ENCODE results near the gene MSI2. TPM values are rescaled to one million over a fixed set of nuclear protein-coding genes. Genes with fewer than 3 reads are reported as not detected.

MSI2 gene
- total and polyA plus RNA-seq, 5 experiments from 2014 or later: 2.5 to 136 (median 4.9) TPM

DNA sequence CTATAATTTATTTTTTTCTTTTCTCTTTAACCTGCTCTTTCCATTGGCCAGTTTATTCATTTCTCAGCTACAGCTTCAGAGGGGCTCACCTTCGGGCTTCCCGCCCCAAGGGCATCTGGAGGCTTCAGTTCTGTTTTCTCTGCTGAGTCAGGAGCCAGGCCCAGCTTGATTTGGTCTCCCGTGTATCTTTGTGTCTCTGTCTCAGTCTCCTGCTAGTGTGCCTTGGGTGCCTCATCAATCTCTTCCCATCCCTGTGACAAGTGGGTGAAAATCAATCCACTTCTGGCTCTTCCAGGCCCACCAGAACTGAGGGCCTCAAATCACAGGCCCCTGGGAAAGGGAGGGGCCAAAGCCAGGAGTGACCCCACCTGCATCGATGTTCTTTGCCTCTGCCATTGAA is 416.6 kb downstream of the MSI2 start:
- no peaks in the 10 kb centered on the region for H3K9me3 Mint-ChIP-seq
- DNase-seq (no peak), ATAC-seq (no peak)
- peak overlapping the region; percentile 86 to 96 (median 94) for H3K27ac Mint-ChIP-seq
- H3K4me3 Mint-ChIP-seq: peak overlapping the region in 7 of 10 donors; percentile 19 to 88 (median 60)
- H3K36me3 Mint-ChIP-seq: peaks cover 0 to 23% (median 3%) of the 10 kb centered on the region in 3 donors
- no peaks in the 10 kb centered on the region for H3K27me3 Mint-ChIP-seq
- POLR2A ChIA-PET: interaction anchor here (0.5 to 3.1 kb wide), 3 partner anchors 12 to 954 kb away, joined by 5 to 34 read pairs (median 10); no protein-coding TSS in a partner anchor
- peaks cover 24 to 52% (median 50%) of the 10 kb centered on the region in 4 donors for H3K4me1 Mint-ChIP-seq

DNA sequence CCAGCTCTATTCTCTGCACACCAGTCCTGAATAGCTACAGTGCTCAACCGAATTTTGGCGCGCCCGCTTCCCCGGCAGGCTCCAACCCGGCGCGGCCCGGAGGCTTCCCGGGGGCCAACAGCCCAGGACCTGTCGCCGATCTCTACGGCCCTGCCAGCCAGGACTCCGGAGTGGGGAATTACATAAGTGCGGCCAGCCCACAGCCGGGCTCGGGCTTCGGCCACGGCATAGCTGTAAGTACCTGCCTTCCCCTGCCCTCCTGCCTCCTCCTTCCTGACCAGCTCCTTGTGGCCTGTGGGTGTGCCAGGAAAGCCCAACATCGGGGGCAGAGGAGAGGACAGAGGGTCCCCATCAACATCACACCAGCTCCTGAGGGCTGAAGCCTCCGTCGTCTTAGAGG is 418.6 kb downstream of the MSI2 start:
- Mint-ChIP-seq H3K4me1 (peaks cover 27 to 41% (median 38%) of the 10 kb centered on the region in 4 donors), H3K9me3 (no peaks in the 10 kb centered on the region), H3K27me3 (no peaks in the 10 kb centered on the region), H3K4me3 (no peak overlapping the region), H3K27ac (peak overlapping the region in 6 of 10 donors; percentile 26 to 43 (median 30)), H3K36me3 (peaks cover 0 to 23% (median 3%) of the 10 kb centered on the region in 3 donors)
- DNase-seq: no peak
- ATAC-seq: no peak
- POLR2A ChIA-PET: no interaction called here

DNA sequence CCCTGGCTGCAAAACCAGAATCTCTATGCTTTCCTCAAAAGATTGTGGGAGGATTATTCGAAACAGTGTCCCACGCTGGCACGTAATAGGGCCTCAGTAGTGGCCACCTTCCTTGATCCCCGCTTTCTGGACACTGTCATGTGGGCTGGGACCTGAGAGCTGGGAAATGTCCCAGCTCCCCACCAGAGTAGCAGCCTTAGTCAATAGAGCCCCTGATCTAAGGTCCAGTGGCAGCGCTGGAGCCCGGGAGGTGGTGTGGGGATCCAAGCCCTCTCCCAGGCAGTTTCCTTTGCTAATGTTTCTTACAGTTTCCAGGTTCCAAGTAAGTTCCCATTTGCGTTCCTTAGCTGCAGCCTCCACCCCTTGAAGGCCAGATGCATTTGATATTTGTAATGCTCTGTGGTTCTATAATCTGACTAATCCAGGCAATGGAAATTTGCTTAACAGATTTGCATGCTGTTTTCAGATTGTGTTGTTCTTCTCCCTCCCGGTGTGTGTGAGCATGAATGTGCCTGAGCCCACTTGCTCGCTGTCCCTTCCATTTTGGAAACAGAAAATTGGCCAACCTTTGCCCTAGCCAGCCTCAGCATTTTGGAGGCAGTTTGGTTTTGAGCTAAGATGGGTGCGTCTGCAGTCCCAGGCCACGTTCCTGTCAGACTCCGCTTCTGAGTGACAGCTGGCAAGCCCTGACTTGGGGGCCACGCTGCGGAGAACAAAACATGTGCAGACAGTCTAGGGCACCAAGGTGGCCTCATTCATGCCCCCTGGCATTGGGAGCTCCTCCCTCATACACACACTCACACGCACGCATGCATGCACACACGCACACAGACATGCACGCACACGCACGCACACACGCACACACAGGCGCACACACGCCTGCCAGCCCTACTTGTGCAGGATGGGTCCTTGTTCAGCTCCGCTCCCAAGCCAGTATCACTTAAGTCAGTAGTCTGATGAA is 419.4 kb downstream of the MSI2 start:
- H3K27ac Mint-ChIP-seq: peak overlapping the region in 7 of 10 donors; percentile 28 to 80 (median 60)
- peaks cover 24 to 32% (median 30%) of the 10 kb centered on the region in 4 donors for H3K4me1 Mint-ChIP-seq

DNA sequence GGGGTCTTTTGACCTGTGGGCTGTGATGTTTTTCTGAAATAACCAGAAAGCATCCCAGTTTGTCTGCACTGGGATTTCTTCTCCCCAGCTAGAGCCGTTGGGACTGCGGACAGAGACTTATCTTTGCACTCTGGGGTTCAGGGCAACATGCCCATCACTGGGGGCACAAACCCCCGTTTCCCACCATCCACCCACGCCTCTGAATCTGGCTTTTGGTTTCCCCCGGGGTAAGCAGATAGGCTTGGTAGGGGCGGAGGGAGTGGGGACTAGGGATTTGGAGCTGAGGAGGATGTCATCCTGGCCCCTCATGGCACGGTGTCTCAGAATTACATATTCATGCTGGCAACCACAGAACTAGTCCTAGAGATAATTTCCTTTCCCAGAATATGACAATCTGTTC is 420.2 kb downstream of the MSI2 start:
- ATAC-seq (no peak), DNase-seq (no peak)
- POLR2A ChIA-PET: no interaction called here
- H3K27ac Mint-ChIP-seq: peak overlapping the region in 4 of 10 donors; percentile 43 to 88 (median 58)
- H3K36me3 Mint-ChIP-seq: peaks cover 0 to 23% (median 3%) of the 10 kb centered on the region in 3 donors
- H3K9me3 Mint-ChIP-seq: no peaks in the 10 kb centered on the region
- peak overlapping the region in 1 of 10 donors; percentile 24 for H3K4me3 Mint-ChIP-seq
- peaks cover 19 to 24% (median 22%) of the 10 kb centered on the region in 4 donors for H3K4me1 Mint-ChIP-seq
- H3K27me3 Mint-ChIP-seq: no peaks in the 10 kb centered on the region

More for the DNA sequence above, 419.4 kb downstream of the MSI2 start:
- Mint-ChIP-seq H3K9me3 (no peaks in the 10 kb centered on the region), H3K27me3 (no peaks in the 10 kb centered on the region), H3K4me3 (peak overlapping the region in 1 of 10 donors; percentile 4), H3K36me3 (peaks cover 0 to 23% (median 3%) of the 10 kb centered on the region in 3 donors)
- DNase-seq (no peak), ATAC-seq (no peak)
- POLR2A ChIA-PET: no interaction called here

DNA sequence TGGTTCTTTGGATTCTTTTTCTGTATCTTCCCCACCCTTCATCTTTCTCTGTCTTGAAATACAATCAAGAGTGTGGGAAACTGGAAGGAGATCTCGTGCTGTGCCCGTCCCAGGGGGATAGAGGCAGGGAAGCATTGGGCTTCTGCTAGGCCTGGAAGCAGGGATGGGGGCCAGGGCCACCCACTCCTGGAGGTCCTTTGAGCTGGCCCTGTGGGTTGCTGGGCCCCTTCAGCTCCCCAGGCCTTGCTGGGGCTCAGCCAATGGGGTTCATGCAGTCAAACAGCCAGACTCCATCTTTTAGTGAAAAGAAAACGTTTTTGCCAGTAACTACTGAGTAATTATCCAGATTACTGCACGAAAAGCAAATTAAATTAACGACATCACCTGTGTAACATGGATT is 421.0 kb downstream of the MSI2 start:
- Mint-ChIP-seq H3K9me3 (no peaks in the 10 kb centered on the region), H3K27me3 (no peaks in the 10 kb centered on the region), H3K4me3 (no peak overlapping the region), H3K36me3 (peaks cover 0 to 25% (median 3%) of the 10 kb centered on the region in 3 donors), H3K4me1 (peaks cover 14 to 17% (median 16%) of the 10 kb centered on the region in 4 donors), H3K27ac (peak overlapping the region in 8 of 10 donors; percentile 9 to 75 (median 47))
- no peak for DNase-seq
- ATAC-seq: no peak
- POLR2A ChIA-PET: no interaction called here

DNA sequence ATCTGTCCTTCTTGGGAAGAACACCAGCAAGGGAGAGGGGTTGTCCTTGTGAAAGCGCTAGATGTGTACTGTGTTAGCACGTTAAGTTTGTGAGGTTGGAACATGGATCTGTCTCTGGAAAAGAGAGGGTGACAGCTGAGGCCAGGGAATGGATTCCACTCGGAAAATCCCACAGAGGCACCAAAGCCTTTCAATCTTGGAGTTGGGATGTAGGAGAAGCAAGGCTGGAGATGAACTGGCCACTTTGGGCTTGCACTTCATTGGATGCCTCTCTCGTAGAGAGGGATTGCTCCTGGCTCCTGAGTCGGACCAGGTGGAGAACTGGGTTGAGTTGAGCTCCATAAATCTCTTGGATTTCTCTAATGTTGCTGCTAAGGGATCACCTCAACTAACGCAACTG is 421.5 kb downstream of the MSI2 start:
- H3K4me3 Mint-ChIP-seq: no peak overlapping the region
- POLR2A ChIA-PET: no interaction called here
- no peak for DNase-seq

DNA sequence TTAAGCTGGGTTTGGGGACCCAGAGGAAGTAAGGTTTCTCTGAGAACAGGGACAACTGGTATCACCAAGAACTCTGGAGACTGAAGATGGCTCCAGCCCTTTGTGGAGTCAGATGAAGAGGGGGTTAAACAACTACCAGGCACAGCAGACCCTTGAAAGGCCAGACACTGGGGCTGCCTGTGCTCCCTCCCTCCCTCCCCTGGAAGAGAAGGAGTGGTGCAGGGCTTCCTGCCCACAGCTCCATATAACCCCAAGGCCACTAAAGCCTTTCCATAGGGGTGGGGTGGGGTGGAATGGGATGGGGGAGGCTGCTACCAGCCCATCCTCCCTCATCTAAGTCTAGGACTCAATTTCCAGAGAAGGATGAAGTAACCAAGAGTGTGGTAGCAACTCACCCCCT is 422.1 kb downstream of the MSI2 start:
- Mint-ChIP-seq H3K9me3 (no peaks in the 10 kb centered on the region), H3K4me1 (peaks cover 5 to 8% (median 6%) of the 10 kb centered on the region in 4 donors), H3K36me3 (peaks cover 5 to 35% (median 8%) of the 10 kb centered on the region in 3 donors), H3K27ac (peak overlapping the region in 1 of 10 donors; percentile 59), H3K4me3 (no peak overlapping the region), H3K27me3 (no peaks in the 10 kb centered on the region)
- DNase-seq (no peak), ATAC-seq (no peak)
- POLR2A ChIA-PET: no interaction called here

More for the DNA sequence above, 421.5 kb downstream of the MSI2 start:
- Mint-ChIP-seq H3K4me1 (peaks cover 8 to 12% (median 10%) of the 10 kb centered on the region in 4 donors), H3K9me3 (no peaks in the 10 kb centered on the region), H3K36me3 (peaks cover under 1 to 29% (median 3%) of the 10 kb centered on the region in 3 donors), H3K27ac (peak overlapping the region in 3 of 10 donors; percentile 6 to 57 (median 27)), H3K27me3 (no peaks in the 10 kb centered on the region)
- ATAC-seq: no peak

DNA sequence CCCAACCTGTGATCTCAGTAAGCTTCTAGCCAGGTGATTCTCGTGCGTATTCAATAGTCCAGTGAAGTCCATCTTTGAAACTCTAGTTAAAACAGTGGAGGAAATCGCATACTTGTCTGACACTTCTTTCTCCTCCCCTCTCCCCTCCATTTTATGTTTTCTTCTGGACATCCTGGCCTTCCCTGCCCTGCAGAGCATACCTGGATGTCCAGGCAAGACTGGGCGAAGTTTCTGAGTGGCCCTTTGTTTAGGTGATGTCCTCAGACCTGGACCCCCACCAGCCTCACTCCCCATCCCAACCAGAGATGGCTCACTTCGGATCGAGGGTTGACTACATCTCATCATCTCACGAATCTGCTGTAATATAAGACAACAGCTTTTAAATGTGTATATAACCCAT is 423.0 kb downstream of the MSI2 start:
- peaks cover 5 to 40% (median 9%) of the 10 kb centered on the region in 3 donors for H3K36me3 Mint-ChIP-seq
- no peak overlapping the region for H3K4me3 Mint-ChIP-seq
- no peaks in the 10 kb centered on the region for H3K27me3 Mint-ChIP-seq
- peaks cover 3 to 7% (median 4%) of the 10 kb centered on the region in 4 donors for H3K4me1 Mint-ChIP-seq
- no peak for ATAC-seq
- H3K9me3 Mint-ChIP-seq: no peaks in the 10 kb centered on the region
- peak overlapping the region in 4 of 10 donors; percentile 13 to 65 (median 46) for H3K27ac Mint-ChIP-seq
- POLR2A ChIA-PET: no interaction called here
- no peak for DNase-seq

DNA sequence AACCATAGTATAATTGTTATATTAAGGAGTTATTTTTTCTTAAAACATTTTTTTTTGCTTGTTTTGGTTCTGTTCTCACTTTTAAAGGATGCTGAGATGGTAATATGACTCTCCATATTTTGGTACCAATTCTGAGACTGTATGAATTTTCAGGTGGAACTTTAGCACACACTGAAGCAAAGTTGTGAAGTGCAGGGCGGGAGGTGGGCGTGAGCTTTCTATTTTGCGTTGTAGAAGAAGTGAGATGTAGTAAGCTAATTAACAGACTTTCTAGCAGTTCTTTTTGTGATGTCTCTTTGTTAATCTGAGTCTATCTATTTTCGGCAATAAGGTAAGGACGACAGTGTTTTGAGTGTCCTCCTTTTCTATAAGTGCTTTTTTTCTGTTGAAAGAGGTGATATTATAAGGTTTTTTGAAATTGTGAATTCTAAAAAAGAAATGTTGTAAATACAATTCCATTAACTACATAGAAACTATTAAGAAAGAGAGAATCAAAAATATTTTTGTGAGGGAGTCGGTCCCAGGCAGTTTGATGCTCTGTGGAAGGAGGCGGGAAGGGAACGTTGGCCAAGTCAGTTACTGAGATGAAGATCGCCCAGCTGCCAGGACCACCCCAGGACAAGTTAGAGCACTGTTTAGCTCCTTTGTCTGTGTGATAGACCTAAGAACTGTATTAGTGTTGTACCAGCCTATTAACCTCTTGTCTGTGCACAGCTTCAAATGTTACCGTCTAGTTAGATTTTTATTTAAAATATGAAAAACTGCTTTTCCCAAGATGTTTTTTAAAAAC is 423.8 kb downstream of the MSI2 start:
- Mint-ChIP-seq H3K27ac (peak overlapping the region in 4 of 10 donors; percentile 2 to 65 (median 28)), H3K9me3 (no peaks in the 10 kb centered on the region), H3K36me3 (peaks cover 5 to 44% (median 14%) of the 10 kb centered on the region in 3 donors), H3K27me3 (no peaks in the 10 kb centered on the region), H3K4me1 (peaks cover 2 to 5% (median 2%) of the 10 kb centered on the region in 4 donors), H3K4me3 (no peak overlapping the region)
- DNase-seq (no peak), ATAC-seq (no peak)
- POLR2A ChIA-PET: no interaction called here

DNA sequence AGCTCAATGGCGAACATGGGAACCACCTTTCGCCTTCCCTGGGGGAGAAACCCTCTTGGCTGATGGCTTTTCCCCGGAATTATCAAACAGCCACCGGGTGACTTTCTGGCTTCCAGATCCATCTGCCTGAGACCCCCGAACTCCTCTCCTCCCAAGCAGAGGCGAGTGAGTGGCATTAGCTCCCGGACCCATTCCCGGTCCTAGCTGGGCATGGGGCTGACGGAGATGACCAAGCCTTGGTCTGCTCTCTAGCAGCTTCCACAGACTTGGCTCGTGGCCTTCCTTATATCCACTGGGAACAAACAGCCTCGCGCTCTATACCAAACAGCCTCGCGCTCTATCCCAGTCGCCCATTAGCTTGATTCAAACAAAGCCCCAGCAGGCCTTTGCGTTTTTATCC is 426.4 kb downstream of the MSI2 start:
- no peak for ATAC-seq
- H3K4me3 Mint-ChIP-seq: no peak overlapping the region
- H3K4me1 Mint-ChIP-seq: peaks cover 0 to 6% (median 2%) of the 10 kb centered on the region in 4 donors
- POLR2A ChIA-PET: no interaction called here
- peaks cover 0 to 2% (median 0%) of the 10 kb centered on the region in 9 donors for H3K9me3 Mint-ChIP-seq
- DNase-seq: no peak
- no peak overlapping the region for H3K27ac Mint-ChIP-seq
- peaks cover 5 to 22% (median 13%) of the 10 kb centered on the region in 3 donors for H3K36me3 Mint-ChIP-seq
- H3K27me3 Mint-ChIP-seq: no peaks in the 10 kb centered on the region

DNA sequence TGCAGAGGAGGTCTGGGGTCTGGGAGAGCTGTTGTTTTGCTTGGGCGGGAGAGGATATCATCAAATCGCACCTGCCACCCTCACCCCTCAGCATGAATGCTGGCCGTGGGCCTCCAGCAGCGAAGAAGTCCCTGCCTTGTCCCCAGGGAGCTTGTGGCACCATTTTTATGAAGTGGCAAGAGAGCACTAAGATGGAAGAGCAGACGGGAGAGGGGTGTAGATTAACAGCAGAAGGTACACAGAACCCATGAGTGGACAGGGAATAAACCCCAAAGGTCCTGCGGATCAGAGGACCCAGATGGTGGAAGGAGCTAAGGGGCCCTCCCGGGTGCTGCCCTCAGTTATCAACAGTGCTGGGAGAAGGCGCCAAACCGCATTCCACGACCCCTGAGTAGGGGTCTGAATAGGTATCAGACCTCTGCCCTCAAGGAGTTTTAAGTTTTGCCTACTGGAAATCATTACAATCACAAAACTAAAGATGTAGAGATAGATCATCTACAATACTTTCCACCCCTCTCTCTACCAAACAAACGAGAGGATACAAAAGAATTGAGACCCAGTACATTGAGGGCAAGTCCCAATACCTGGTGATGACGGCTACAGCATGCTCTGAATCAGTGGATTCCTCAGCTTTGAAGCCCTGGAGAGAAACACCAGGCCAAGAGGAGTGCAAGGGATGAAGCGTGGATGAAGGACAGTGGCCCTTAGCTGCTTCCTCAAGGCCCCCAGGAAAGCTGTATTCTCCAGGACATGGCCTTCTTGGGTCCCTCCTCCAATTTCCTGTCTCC is 428.6 kb downstream of the MSI2 start:
- DNase-seq: no peak
- Mint-ChIP-seq H3K9me3 (peaks cover 0 to 4% (median 0%) of the 10 kb centered on the region in 9 donors), H3K4me3 (no peak overlapping the region), H3K4me1 (peaks cover 0 to 6% (median 1%) of the 10 kb centered on the region in 4 donors), H3K27me3 (no peaks in the 10 kb centered on the region), H3K27ac (peak overlapping the region in 5 of 10 donors; percentile 15 to 72 (median 29)), H3K36me3 (peaks cover 5 to 22% (median 12%) of the 10 kb centered on the region in 3 donors)
- ATAC-seq: no peak
- POLR2A ChIA-PET: interaction anchor here (1.0 kb wide), 1 partner anchor 9 kb away, joined by 3 read pairs; no protein-coding TSS in a partner anchor
